ENCODE results near the gene ZNF454. TPM values are rescaled to one million over a fixed set of nuclear protein-coding genes. Genes with fewer than 3 reads are reported as not detected.

The ZNF454 gene
- total RNA-seq, 4 donors from 2014 or later: 0.08 to 4.2 (median 0.51) TPM

DNA sequence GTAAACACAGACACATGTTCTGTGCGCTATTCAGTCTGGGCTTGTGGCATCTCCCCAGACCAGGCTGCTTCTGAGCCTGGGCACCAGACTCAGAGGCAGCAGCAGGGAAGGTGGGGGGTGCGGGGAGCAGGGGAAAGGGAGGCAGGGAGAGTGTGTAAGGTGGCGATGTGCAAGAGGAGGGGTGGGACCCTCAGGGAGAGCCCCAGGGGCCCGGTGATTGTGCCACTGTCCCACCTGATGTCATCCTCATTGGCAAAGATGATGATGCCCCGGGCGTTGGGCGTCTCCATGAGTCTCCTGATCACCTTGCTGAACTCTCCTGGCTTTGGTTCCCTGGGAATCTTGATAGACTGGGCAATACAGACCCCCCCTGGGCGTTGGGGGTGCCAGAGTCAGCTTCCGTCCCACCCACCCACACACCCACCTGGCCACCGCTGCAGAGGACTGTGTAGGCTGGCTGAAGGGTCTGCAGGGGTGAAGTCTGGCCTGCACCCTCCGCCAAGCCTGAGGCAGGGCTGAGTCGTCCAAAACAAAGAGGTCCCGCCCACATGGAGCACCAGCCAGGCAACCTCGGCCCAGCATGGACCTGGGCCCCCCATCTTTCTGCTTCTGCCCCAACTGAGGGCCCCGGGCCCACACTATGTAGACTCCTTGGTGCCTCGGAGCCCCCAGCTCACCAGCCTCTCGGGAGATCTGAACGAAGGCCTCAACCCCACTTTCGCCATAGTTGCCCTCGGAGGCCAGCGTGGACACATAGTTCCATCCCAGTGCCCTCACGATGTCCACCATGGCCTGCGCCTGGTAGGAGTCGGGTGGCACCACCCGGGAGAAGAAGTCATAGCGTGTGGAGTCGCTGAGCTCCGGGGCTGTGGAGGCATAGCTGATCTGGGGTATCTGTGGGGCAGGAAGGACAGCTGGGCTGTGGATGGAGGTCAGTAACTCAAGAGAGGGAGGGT lies 50.5 kb downstream of the ZNF454 start:
- WGBS, 2 donors: 88 to 92% methylated on average over 22 to 25 of the region's 28 CpGs
- peak in 1 of 2 donors; percentile 80 for DNase-seq (ENCODE audit: low spot score in 2 of 2)
- intact Hi-C loops (cut with DNase I; ENCODE audit: low total_unique reads): no loop called here
- no peak for TF ChIP-seq CTCF (IDR thresholded peaks at IDR 0.05)
- no peak for TF ChIP-seq POLR2A (IDR thresholded peaks at IDR 0.05)
- no peak overlapping the region for H3K4me3 ChIP-seq (ENCODE audit: low read depth, poor library complexity, severe bottlenecking)

DNA sequence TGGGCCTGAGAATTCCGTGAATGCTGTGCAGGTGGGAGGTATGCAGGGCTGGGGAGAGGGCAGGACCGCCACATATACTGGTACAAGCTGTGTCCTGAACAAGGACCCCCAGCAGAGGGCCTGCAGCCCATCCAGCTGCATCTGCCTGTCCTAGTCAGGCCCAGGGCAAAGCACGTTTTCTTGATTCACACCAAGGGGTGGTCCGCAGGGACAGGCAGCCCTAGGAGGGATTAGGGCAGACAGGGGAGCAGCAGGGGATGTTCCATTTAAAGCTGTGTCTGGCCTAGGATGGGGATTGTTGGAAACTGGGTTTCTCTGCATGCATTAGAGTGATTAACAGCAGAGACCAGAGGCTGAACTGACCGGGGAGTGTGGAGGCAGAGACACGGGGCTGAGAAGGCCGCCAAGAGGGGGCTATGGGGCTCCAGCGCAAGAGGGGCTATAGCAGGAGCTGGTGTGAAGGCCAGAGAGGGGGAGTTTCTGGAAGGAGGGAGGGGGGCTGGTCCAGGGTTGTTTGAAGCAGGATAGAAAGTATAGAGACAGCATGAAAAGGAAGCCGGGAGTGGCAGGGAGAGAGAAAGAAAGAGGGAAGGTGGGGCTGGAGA lies 51.4 kb downstream of the ZNF454 start:
- TF ChIP-seq CTCF (IDR thresholded peaks at IDR 0.05) (no peak), POLR2A (IDR thresholded peaks at IDR 0.05) (no peak)
- WGBS, 2 donors: 55 to 59% methylated on average over 9 of the region's 9 CpGs
- intact Hi-C loops (cut with DNase I; ENCODE audit: low total_unique reads): no loop called here
- DNase-seq (ENCODE audit: low spot score in 2 of 2): peak in 1 of 2 donors; percentile 65
- no peak overlapping the region for H3K4me3 ChIP-seq (ENCODE audit: low read depth, poor library complexity, severe bottlenecking)

DNA sequence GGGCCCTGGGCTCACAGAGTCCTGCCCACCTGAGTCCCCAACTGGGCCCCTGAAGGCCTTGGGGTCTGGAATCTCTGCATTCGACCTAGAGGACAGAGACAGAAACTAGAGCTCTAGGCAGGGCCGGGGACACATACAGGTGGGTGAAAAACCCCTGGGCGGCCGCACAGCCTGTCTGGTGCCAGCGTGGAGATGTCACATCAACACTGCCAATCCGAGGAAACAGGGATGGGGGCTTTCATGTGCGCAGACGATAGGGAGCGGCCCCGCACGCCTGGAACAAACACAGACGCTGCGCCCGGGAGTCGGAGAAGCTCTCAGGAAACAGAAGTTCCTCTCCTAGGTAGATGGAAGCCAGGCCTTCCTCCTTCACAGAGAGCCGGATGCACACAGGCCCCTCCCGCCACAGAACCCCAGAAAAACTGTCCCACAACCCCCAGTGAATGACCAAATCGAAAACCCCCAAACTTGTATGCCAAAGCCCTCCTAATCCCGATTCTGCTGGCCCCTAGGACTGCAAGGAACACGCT lies 52.3 kb downstream of the ZNF454 start:
- no peak overlapping the region for H3K4me3 ChIP-seq (ENCODE audit: low read depth, poor library complexity, severe bottlenecking)
- no peak for TF ChIP-seq POLR2A (IDR thresholded peaks at IDR 0.05)
- no peak for TF ChIP-seq CTCF (IDR thresholded peaks at IDR 0.05)
- peak in 1 of 2 donors; percentile 59 for DNase-seq (ENCODE audit: low spot score in 2 of 2)
- intact Hi-C loops (cut with DNase I; ENCODE audit: low total_unique reads): no loop called here
- 63 to 65% methylated on average over 20 of the region's 20 CpGs for WGBS, 2 donors

- peak in 1 of 2 donors; percentile 63 for DNase-seq (ENCODE audit: low spot score in 2 of 2)
- WGBS, 2 donors: 12 to 19% methylated on average over 50 to 51 of the region's 53 CpGs
- no peak overlapping the region for H3K4me3 ChIP-seq (ENCODE audit: low read depth, poor library complexity, severe bottlenecking)
- TF ChIP-seq CTCF (IDR thresholded peaks at IDR 0.05): no peak
- intact Hi-C loops (cut with DNase I; ENCODE audit: low total_unique reads): no loop called here
These were observed 53.1 kb downstream of the ZNF454 start for GRCh38 chr5:178993955-178994579.

DNA sequence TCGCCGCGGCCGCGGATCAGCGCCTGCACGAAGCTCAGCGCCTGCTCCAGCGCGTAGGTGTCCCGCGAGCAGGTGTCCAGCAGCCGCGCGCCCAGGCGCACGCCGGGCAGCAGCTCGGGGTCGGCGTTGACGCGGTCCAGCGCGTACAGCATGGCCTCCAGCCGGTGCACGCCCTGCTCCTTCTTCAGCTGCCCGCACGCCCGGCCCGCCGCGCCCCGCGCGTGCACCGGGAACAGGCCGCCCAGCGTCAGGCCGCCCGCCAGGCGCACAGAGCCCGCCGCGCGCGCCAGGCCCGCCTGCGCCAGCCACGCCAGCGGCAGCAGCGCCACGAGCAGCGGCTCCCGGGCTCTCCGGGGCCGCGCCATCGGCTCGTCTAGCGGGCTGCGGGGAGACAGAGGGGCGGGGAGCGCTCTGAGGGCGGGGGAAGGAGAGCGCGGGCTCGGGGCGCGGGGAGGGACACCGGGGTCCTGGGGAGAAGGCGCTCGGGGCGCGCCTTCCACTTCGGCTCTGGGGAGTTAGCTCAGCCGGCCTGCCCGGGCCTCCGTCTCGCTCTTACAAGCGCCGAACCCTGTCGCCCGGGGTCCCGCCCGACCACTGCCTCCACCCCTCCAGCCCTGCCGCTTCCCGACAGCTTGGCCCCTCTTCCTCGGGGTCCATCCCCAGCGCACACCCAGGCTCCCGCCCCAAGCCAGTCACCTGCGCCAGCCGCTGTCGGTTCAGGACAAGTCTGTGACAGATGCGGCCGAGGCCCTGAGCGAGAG lies 53.8 kb downstream of the ZNF454 start, which contains the start of gene GRM6:
Gene GRM6, minus strand, starts transcription at position 741 of the 761 bp plus-strand sequence. Its CDS starts 376 bp downstream, at position 365.
- H3K4me3 ChIP-seq (ENCODE audit: low read depth, poor library complexity, severe bottlenecking): no peak within 1 kb of the TSS
- TF ChIP-seq CTCF (IDR thresholded peaks at IDR 0.05): no peak
- TF ChIP-seq POLR2A (IDR thresholded peaks at IDR 0.05): no peak
- intact Hi-C loops (cut with DNase I; ENCODE audit: low total_unique reads): no loop called here
- DNase-seq (ENCODE audit: low spot score in 2 of 2): peak in 1 of 2 donors; percentile 23
- WGBS, 2 donors: 3% methylated on average over 21 to 37 of the region's 97 CpGs

All from lower leg skin (tissue), 4 donors.